NCI-H146 (cell line): ENCODE data around the gene ZNF568.

Source experiments
- DNase-seq: peaks from one replicate; lab custom pipeline; 2025; lab: John Stamatoyannopoulos, UW

Gene ZNF568

GRCh38 chr19:36999313-36999712 lies 83.2 kb downstream of the ZNF568 start:
- DNase-seq = no peak

DNA sequence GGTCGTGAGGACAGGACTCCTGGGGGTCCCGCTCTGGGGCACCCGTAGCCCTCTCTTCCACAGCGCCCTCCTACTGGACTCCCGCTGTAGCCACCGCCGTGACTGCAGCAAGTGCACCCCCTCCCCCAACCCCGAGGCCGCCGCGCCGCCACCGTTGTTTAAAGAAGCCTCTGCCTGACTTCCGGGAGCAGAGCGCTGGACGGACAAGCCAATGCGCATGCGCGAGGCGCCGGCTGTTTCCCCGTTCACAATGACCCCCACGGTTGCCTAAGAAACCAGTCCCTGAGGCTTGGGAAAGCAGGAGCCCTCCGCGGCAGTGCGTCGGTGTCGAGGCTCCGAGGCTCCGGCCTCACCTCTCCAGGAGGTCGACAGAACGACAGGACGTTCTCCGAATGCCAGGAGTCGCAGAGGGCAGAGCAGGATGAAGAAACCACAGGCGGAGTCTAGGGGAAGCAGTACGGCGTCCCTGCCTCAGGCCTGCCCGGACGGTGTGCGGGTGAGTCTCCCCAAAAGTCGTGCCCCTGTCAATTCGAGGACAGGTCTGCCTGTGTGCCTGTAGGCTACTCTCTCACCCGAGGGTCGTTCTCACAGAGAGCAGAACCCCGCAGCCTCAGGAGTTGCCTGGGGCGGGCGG lies 91.6 kb downstream of the ZNF568 start:
- DNase-seq = no peak

DNA sequence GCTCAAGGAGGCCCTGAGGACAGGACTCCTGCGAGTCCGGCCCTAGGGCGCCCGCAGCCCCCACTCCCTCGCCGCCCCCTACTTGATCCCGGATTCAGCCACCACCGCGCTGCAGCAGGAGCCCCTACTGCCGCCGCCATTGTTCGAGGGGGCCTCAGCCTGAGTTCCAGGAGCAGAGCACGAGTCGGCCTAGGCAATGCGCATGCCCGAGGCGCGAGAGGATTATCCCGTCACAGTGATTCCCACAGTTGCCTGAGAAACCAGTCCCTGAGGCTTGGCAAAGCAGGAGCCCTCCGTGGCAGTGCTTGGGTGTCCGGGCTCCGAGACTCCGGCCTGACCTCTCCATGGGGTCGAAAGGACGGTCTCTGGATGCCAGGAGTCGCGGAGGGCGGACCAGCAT lies 93.7 kb downstream of the ZNF568 start:
- DNase-seq = no peak

DNA sequence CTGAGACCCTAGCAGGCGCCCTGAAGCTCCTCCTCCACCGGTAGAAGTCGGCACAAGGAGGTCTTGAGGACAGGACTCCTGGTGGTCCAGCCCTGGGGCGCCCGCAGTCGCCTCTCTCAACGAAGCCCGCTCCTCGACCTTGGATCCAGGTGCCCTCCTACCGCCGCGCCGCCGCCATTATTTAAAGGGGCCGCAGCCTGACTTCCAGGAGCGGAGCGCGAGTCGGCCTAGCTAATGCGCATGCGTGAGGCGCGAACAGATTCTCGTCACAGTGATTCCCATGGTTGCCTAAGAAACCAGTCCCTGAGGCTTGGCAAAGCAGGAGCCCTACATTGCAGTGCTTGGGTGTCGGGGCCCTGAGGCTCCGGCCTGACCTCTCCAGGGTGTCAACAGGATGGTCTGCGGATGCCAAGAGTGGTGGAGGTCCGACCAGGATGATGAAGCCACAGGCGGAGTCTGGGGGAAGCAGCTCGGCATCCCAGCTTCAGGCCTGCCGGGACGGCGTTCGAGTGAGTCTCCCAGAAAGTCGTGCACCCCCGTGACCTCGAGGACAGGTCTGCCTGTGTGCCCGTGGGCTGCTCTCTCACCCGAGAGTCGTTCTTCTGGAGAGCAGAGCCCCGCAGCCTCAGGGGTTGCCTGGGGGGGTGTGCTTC lies 96.1 kb downstream of the ZNF568 start:
- DNase-seq = no peak

DNA sequence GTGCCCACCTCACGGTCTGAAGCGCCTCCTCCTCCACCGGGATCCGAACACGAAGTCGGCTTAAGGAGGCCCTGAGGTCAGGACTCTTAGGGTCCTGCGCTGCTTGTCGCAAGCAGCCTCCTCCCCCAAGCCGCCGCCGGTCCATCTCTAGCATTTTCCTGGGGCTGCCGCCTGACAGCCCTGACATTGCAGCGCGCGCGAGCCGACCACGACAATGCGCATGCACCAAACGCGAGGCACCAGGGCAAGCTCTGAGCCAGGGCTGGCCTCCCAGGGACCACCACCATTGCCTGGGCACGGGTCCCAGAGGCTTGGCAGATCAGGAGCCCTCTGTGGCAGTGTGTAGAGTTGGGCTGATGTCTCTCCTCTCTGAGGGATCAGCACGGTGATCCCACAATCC lies 98.3 kb downstream of the ZNF568 start:
- no peak for DNase-seq

DNA sequence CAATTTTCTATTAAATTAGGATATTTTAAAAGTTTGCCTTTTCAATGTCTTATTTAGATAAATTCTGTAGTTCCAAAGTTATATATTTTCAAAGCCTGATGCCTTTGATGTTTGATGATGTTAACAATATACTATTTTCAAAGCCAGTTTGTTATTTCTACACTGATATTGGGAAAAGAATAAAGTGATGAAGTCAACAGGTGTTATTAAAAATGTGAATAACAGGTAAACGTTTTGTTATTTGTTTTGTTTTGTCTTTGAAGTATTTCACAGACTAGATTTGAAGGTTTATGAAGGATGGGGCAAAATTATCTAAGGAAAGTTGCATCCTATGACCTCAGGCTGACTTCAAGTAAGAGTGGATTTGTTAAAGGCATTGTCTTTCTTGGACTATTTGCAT lies 129.0 kb downstream of the ZNF568 start:
- no peak for DNase-seq
